GM18511 (cell line): ENCODE results near the gene CBY1.

Experiments used
- ATAC-seq: cut with Tn5 transposase; IDR thresholded peaks from one replicate; pipeline ENCODE4 v1.9.1; 2021; ENCODE audit warnings: mild to moderate bottlenecking, moderate library complexity; ENCODE audit not compliant: unreplicated experiment

Gene CBY1

GRCh38 chr22:38645430-38645829 is 11.0 kb upstream of the CBY1 start:
- ATAC-seq: no peak

GRCh38 chr22:38649841-38650522 is 6.5 kb upstream of the CBY1 start:
- ATAC-seq: no peak

GRCh38 chr22:38652859-38653258 is 3.6 kb upstream of the CBY1 start:
- ATAC-seq: no peak

DNA sequence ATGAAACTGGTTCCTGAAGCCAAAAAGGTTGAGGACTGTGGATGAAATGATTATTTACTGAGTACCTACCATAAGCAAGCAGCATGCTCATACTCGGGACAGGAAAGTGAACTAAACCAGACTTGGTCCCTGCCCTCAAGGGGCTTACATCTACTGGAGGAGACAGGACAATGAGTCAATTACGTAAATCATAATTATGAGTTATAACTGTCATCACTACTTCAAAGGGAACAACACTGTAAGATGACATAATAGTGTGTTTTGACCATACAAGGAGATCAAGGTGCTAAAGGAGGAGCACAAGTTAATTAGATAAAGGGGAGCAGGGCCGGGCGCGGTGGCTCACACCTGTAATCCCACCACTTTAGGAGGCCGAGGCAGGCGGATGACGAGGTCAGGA is 2.7 kb upstream of the CBY1 start:
- ATAC-seq: no peak

DNA sequence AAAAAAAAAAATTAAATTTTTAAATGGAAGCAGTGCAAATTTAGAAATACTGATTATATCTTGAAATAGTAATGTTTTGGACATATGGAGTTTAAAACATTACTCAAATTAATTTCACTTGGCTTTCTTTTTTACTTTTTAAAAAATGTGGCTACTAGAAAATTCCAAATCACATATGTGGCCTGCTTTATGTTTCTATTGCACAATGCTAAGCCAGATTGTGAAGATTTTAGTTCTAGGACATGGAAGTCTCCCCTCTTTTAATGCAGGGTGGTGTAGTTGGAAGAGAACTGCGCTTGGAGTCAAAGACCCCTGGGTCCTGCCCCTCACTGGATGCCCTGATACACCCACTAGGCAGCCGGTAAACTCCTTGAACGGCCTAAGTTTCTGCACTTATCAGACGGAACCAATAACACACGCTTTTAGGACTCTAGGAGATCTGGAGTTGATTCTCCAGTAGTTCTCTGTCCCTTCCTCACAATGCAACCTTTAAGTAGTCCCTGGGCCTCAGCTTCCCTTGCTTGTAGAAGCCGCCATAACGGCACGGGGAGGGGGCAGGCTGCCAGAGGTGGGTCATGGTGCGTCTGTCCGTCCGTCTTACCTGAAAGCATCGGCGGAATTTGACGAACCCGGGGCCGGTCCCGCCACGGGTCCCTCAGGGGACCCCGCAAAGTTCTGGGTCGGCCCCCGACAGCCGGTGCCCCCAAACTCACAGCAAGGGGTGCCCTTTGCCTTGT is 751 bp upstream of the CBY1 start:
- no peak for ATAC-seq

- no peak for ATAC-seq
Observed at GRCh38 chr22:38657045-38657909, 839 bp downstream of the CBY1 start.

GRCh38 chr22:38674888-38675287 is 18.4 kb downstream of the CBY1 start:
- no peak for ATAC-seq

DNA sequence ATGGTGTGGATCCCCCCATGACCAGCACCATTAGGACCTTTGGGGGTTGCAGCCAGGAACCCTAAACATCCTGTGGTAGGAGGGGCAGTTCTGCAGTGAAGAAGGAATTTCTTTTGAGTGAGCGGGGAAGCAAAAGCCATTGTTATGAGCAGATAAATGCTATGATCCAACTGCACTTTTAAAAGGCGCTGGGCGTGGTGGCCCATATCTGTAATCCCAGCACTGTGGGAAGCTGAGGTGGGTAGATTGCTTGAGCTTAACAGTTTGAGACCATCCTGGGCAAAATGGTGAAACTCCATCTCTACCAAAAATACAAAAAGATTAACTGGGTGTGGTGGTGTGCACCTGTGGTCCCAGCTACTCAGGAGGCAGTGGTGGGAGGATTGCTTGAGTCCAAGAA is 19.4 kb downstream of the CBY1 start:
- ATAC-seq: no peak

DNA sequence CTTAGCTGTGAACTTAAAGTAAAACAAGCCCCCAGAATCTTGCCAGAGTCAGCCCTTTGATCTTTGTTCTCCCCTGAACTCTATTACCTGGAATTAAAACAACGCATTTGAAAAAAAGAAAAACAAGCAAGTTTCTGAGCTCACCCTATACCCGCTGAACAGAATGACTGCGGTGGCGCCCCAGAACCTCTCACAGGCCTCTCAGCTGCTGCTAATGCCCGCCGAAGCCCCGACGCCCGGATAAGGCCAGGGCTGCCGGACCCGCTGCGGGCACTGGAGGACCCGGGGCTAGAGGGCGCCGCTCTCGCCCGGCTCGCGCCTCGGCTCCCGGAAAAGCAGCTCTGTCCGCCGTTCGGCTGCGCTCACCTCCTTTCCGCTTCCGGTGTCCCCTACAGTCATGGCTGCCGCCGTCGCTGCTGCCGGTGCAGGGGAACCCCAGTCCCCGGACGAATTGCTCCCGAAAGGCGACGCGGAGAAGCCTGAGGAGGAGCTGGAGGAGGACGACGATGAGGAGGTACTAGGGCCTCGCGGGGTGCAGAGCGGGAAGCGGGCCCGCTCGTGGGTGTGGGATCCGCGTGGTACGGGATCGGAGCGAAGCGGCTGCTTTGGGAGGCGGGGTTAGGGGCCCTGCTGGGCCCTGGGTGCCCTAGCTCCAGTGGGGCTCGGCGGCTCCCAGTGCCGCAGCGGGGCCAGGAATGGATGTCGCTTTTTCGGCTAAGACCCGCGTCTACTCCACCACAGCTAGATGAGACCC is 25.3 kb downstream of the CBY1 start, which contains the start of gene TOMM22:
TOMM22 (plus strand) TSS at position 376 of the 754 bp plus-strand sequence; CDS start at position 398, 22 bp downstream.
- ATAC-seq: peak; percentile 96

DNA sequence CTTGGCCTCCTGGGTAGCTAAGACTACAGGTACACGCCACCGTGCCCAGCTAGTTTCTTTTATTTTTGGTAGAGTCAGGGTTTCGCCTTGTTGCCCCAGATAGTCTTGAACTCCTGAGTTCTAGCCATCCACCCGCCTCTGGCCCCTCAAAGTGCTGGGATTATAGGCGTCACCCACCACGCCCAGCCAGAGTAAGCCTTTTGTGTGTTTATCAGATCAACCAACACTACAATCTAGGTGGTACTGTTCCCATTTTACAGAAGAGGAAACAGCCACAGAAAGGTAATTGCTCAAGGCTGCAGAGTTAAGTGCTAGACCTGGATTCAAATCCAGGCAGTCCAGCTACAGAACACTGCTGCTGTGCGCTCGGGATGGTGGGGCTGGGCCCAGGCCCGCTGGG is 28.5 kb downstream of the CBY1 start:
- ATAC-seq: no peak

DNA sequence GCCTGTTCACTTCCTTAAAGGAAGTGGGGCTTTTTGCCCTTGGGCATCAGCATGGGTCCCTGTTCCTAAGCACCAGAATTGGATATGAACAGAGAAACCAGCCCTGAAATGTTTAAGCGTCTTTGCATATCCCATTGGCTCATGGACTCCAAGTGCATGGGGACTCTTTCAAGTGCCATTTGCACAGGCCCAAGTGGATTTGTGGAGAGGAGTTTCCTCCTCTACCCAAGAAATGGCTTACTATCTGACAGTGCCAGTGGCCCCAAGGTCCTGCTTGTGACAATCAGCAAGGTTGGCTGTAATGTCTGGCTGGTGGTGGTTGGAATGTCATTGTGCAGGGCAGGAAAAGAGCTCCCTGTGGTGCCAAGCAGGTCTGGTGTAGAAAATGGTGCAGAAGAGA is 29.3 kb downstream of the CBY1 start:
- no peak for ATAC-seq

DNA sequence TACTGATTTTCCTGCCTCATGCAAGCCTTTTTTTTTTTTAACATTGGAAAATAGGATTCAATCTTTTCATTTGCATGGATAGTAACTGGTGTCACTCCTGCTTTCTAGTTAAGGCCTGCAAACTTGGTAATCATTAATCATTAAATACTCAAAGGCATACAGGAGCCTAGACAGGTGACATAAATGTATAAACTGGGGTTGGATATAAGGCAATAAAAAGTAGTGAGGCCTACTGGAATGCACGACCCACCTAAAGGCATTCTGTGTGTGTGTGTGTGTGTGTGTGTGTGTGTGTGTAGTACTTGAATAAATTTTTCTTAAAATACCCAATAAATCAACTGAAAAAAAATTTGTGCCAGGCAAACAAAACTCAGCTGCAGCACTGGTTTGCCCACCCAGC is 33.2 kb downstream of the CBY1 start:
- no peak for ATAC-seq

DNA sequence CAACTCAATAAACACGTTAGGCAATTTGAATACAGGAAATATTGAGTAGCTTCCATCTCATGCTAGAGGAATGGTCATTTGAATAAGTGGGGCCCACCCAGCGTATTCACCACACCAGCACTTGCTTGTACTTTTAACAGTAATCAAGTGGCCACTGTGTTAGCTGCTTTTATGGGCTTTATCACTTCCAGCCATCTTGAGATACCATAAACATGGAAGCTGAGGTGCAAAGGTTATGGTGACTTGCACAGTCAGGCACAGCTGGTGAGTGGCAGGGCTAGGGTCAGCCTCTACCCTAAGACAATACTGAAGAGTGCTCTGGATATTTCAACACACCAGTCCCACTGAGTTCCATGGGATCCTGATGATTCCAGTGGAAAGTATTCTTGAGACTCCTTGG is 37.6 kb downstream of the CBY1 start:
- no peak for ATAC-seq

DNA sequence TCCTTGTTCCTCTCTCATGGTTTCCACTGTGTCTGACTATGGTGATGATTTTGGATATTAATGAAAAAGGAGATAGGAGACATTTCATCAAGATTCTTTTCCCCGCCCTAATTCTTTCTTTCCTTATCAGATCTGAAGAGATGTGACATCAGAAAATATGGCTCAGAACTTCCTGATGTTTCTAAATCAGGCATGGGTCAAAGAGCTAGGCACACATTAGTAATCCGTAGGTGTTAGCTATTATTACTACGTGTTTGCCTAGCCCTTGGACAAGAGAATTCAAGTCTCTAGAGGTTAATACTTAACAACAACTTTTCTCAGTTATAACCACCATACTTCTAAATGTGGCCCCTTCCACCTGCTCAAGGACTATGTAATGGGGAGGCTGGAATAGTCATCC is 38.5 kb downstream of the CBY1 start:
- ATAC-seq: no peak

DNA sequence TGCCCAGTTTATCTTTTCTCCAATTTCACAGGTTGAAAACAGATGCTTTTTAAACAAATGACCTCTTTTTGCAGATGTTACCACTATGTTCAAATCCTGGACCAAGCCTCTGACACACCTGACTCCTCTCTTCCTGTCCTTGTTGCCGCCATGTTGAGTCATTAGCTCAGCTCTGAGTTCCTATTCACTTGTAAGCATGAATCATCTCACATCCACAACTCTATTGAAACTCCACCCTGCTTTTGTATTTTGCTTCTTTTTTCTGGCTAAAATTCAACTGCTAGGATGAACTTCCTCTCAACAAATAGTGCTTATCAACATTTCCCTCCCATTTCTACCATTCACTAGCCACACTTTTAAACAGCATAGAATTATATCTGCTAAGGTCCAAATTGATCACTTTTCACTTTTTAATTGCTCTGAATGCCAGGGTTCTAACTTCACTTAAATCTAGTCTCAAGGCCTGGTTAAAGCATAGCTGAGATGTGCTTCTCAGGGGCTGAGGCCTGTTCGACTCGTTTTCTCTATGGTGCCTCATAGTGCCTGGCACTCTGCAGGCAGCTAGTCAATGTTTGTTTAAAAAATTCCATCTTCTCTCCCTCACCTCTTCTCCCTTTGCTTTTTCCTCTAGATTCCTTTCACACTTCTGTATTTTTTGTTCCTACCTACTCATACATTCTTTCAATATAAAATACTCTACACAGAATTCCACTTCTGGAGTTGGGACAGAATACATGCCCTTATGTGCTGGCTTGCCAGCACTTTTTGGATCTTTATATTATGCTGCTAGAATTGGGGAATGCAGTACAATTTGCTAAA is 40.4 kb downstream of the CBY1 start:
- ATAC-seq: no peak

DNA sequence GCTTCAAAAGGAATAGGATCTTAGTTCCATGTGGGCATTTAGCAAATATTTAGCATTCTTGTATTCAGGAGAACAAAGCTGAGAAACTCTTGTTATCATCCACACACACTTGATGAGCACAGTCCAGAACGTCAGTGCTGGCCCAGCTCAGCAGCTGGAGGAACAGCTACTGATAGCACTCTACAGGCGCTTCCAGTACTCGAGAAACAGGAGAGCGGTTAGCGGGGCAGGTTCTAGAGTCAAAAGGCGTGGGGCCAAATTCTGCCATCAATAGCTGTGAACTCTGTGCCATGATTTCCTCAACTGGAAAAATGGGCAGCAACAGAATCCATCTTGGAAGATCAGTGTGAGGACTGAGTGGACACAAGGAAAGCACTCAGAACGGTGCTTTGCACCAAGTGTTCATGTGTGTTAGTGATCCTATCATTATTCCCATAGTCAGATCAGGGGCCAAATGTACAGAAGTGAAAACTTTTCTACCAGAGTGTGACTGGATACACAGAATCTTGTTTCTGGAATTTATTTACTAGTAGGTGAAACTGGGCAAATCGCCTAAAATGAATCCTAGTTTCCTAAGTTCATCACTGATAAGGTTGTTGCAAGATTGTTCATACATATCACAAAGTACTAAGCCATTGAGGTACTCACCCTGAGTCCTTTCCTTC is 41.1 kb downstream of the CBY1 start:
- ATAC-seq: no peak

- no peak for ATAC-seq
Observed at GRCh38 chr22:38698407-38699094, 42.1 kb downstream of the CBY1 start.

GRCh38 chr22:38699143-38699542 is 42.7 kb downstream of the CBY1 start:
- ATAC-seq: no peak

- ATAC-seq: no peak
Observed at GRCh38 chr22:38699784-38700183, 43.3 kb downstream of the CBY1 start.
